Vagina (tissue), 2 donors: Measurements from ENCODE around the gene NDRG2.

Experiments used
- POLR2A ChIP-seq, 2 donors: fragments of 450-650 bp; IDR thresholded peaks; one replicate each; pipeline ENCODE4 v1.6.1; 2017; ENCODE audit warnings: antibody characterized with exemption in 2 of 2, mild to moderate bottlenecking in 2 of 2, moderate library complexity in 2 of 2
- POLR2AphosphoS5 ChIP-seq, 2 donors: sonication (generic); formaldehyde crosslinking; IDR thresholded peaks; one replicate each; pipeline ENCODE4 v1.9.0; 2017; ENCODE audit warnings: antibody characterized with exemption in 2 of 2, mild to moderate bottlenecking in 2 of 2, low read depth in 1 of 2; ENCODE audit not compliant: insufficient read depth in 1 of 2
- TF ChIP-seq, protein P1 (sequence below), 3 experiments: fragments of 450-650 bp in 2 of 3; fragments of 200-600 bp in 1 of 3; sonication (generic) in 1 of 3; IDR thresholded peaks; one replicate each; pipeline ENCODE4 v1.5.1; 2017 to 2019; ENCODE audit warnings: antibody characterized with exemption in 3 of 3, mild to moderate bottlenecking in 2 of 3, moderate library complexity in 2 of 3

DNA sequence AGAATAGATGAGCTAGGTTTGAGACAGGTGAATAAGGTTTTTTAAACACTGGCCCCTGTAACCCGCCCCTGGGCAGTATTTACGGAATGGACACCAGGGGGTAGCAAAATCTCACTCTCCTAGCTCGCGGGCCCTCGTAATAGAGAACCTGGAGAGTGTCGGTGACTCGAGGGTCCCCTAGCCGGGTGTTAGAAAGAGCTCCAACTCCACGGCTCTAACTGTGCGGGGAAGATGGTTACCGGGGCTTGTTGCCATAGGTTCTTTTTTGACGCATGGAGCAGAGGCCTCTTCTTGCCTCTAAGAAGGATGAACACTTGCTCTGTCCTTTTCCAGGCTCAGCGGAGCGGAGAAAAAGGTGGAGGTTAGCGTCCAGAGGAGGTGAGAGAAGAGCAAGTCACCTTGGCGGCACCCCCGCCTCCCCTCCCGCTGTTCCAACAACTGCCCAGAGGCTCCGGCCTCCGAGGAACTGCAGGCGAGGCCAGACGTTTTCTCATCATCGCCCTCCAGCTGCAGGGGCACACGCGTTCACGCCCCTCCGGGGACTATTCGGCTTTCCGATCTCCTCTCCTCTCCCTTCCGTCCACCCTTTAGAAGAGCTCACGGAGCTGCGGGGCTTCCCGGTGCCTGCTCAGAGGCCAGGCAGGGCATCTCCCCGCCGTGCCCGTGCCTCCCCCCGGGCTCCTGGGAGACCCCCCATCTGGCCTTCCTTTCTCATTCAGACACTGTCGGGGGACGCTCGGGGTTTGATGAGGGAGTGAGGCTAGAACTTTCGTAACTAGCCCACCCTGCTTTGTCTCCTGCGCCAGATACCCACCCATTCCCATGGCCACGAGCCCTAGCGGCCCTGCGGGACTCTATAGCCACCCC lies 43.9 kb upstream of the NDRG2 start:
- TF ChIP-seq, protein P1, sequence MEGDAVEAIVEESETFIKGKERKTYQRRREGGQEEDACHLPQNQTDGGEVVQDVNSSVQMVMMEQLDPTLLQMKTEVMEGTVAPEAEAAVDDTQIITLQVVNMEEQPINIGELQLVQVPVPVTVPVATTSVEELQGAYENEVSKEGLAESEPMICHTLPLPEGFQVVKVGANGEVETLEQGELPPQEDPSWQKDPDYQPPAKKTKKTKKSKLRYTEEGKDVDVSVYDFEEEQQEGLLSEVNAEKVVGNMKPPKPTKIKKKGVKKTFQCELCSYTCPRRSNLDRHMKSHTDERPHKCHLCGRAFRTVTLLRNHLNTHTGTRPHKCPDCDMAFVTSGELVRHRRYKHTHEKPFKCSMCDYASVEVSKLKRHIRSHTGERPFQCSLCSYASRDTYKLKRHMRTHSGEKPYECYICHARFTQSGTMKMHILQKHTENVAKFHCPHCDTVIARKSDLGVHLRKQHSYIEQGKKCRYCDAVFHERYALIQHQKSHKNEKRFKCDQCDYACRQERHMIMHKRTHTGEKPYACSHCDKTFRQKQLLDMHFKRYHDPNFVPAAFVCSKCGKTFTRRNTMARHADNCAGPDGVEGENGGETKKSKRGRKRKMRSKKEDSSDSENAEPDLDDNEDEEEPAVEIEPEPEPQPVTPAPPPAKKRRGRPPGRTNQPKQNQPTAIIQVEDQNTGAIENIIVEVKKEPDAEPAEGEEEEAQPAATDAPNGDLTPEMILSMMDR (IDR thresholded peaks at IDR 0.05): peak in 2 of 3 experiments; percentile 68 to 75
- TF ChIP-seq POLR2AphosphoS5 (IDR thresholded peaks at IDR 0.05; ENCODE audit: insufficient read depth in 1 of 2, low read depth in 1 of 2) (peak in 1 of 2 donors; percentile 33), POLR2A (IDR thresholded peaks at IDR 0.05) (no peak)
